ENCODE results near the gene ADD3. TPM values are rescaled to one million over a fixed set of nuclear protein-coding genes. Genes with fewer than 3 reads are reported as not detected.

Gene ADD3
- total and polyA plus RNA-seq, 2 experiments from 2014 or later: 83.2 to 216 TPM

- peaks cover 25% of the 10 kb centered on the region for H3K4me1 ChIP-seq (ENCODE audit: insufficient read depth)
- WGBS (ENCODE audit: low lambda C conversion rate, missing lambda C conversion rate): 67% methylated on average over 2 of the region's 2 CpGs
- no peaks in the 10 kb centered on the region for H3K27me3 ChIP-seq
- no peak overlapping the region for H3K4me2 ChIP-seq
- TF ChIP-seq CTCF (IDR thresholded peaks at IDR 0.05; ENCODE audit: poor library complexity): no peak
- TF ChIP-seq EZH2phosphoT487 (IDR thresholded peaks at IDR 0.05; ENCODE audit: low read depth, severe bottlenecking, unreplicated experiment): no peak
- TF ChIP-seq EZH2 (IDR thresholded peaks at IDR 0.05; ENCODE audit: borderline replicate concordance): no peak
- no peak for DNase-seq (ENCODE audit: low spot score)
- H3K9me3 ChIP-seq (ENCODE audit: low read depth): no peaks in the 10 kb centered on the region
- H3K79me2 ChIP-seq: peaks cover 99% of the 10 kb centered on the region
- H3K9me2 ChIP-seq (replicated peaks; ENCODE audit: insufficient read depth): no peaks in the 10 kb centered on the region
- no peak overlapping the region for H3K4me3 ChIP-seq
- H3K27ac ChIP-seq: peak overlapping the region; percentile 15
- no peaks in the 10 kb centered on the region for H3K36me3 ChIP-seq (replicated peaks; ENCODE audit: insufficient read depth, low read depth)
- H2AFZ ChIP-seq: no peak overlapping the region
- peaks cover 36% of the 10 kb centered on the region for H4K20me1 ChIP-seq (ENCODE audit: insufficient read depth, poor library complexity, severe bottlenecking)
Observed at GRCh38 chr10:110056822-110057221, 49.0 kb downstream of the ADD3 start.

GRCh38 chr10:110057456-110057855 is 49.7 kb downstream of the ADD3 start:
- H3K4me3 ChIP-seq: no peak overlapping the region
- H3K4me2 ChIP-seq: no peak overlapping the region
- H4K20me1 ChIP-seq (ENCODE audit: insufficient read depth, poor library complexity, severe bottlenecking): peaks cover 37% of the 10 kb centered on the region
- no peaks in the 10 kb centered on the region for H3K27me3 ChIP-seq
- peaks cover 98% of the 10 kb centered on the region for H3K79me2 ChIP-seq
- no peaks in the 10 kb centered on the region for H3K9me2 ChIP-seq (replicated peaks; ENCODE audit: insufficient read depth)
- no peaks in the 10 kb centered on the region for H3K9me3 ChIP-seq (ENCODE audit: low read depth)
- TF ChIP-seq CTCF (IDR thresholded peaks at IDR 0.05; ENCODE audit: poor library complexity) (no peak), EZH2phosphoT487 (IDR thresholded peaks at IDR 0.05; ENCODE audit: low read depth, severe bottlenecking, unreplicated experiment) (no peak), EZH2 (IDR thresholded peaks at IDR 0.05; ENCODE audit: borderline replicate concordance) (no peak)
- no peak overlapping the region for H2AFZ ChIP-seq
- H3K36me3 ChIP-seq (replicated peaks; ENCODE audit: insufficient read depth, low read depth): no peaks in the 10 kb centered on the region
- peak overlapping the region; percentile 24 for H3K27ac ChIP-seq
- 60% methylated on average over 1 of the region's 1 CpG for WGBS (ENCODE audit: low lambda C conversion rate, missing lambda C conversion rate)
- DNase-seq (ENCODE audit: low spot score): no peak
- H3K4me1 ChIP-seq (ENCODE audit: insufficient read depth): peaks cover 25% of the 10 kb centered on the region

DNA sequence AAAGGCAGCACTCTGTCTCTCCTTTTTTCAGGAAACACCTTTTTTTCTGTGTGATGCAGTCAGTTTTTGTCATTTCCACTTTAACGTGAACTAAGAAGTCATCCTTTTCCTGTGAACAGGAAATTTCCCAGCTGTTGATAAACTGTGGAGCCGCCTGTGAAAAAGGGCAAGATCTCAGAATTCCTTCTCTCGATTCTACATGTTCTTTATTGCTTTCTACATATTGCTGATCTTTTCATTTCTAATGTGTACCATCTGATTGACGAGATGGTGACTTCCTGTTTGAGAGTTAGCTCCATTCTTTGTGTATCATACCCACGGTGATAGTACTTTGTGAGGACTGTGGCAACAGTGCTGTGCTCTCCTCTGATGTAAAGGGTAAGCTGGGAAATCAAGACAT is 50.4 kb downstream of the ADD3 start:
- peaks cover 25% of the 10 kb centered on the region for H3K4me1 ChIP-seq (ENCODE audit: insufficient read depth)

More for the DNA sequence above, 50.4 kb downstream of the ADD3 start:
- Histone ChIP-seq H3K4me3 (no peak overlapping the region), H3K27me3 (no peaks in the 10 kb centered on the region), H3K9me2 (replicated peaks; ENCODE audit: insufficient read depth) (no peaks in the 10 kb centered on the region), H2AFZ (no peak overlapping the region), H3K27ac (peak overlapping the region; percentile 24), H3K79me2 (peaks cover 99% of the 10 kb centered on the region), H3K4me2 (peak overlapping the region; percentile 45), H3K9me3 (ENCODE audit: low read depth) (no peaks in the 10 kb centered on the region), H4K20me1 (ENCODE audit: insufficient read depth, poor library complexity, severe bottlenecking) (peaks cover 44% of the 10 kb centered on the region), H3K36me3 (replicated peaks; ENCODE audit: insufficient read depth, low read depth) (no peaks in the 10 kb centered on the region)
- no peak for DNase-seq (ENCODE audit: low spot score)
- TF ChIP-seq EZH2 (IDR thresholded peaks at IDR 0.05; ENCODE audit: borderline replicate concordance): no peak
- no peak for TF ChIP-seq CTCF (IDR thresholded peaks at IDR 0.05; ENCODE audit: poor library complexity)
- TF ChIP-seq EZH2phosphoT487 (IDR thresholded peaks at IDR 0.05; ENCODE audit: low read depth, severe bottlenecking, unreplicated experiment): no peak
- WGBS (ENCODE audit: low lambda C conversion rate, missing lambda C conversion rate): 60% methylated on average over 5 of the region's 5 CpGs

All from hepatocyte (in vitro differentiated cells).